ENCODE data around the gene ATG2A. TPM values are rescaled to one million over a fixed set of nuclear protein-coding genes. Genes with fewer than 3 reads are reported as not detected.

ATG2A gene
- total and polyA plus RNA-seq, 2 experiments from 2014 or later, result 13.3 to 36.2 TPM

DNA sequence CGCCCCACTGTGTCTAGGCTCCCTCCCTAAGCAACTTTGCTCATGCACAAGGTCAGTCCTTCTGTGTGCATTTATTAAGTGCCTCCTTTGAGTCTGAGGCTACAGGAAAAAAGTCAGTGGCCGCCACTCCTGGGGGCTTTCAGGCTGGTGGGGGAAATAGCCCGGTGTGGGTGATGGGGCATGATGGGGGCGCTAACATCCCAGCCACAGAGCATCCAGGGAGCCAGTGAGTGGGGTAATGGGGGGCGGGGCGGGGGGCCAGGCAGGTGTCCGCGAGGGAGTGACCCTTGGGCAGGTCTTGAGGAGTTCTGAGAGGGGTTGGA is 28.6 kb downstream of the ATG2A start:
- Histone ChIP-seq H3K27me3 (no peaks in the 10 kb centered on the region), H3K9me3 (ENCODE audit: low read depth) (no peaks in the 10 kb centered on the region), H3K27ac (no peak overlapping the region), H3K4me3 (no peak overlapping the region), H3K36me3 (no peaks in the 10 kb centered on the region), H3K4me1 (ENCODE audit: low read depth) (peaks cover 27% of the 10 kb centered on the region)
- TF ChIP-seq, protein P1, sequence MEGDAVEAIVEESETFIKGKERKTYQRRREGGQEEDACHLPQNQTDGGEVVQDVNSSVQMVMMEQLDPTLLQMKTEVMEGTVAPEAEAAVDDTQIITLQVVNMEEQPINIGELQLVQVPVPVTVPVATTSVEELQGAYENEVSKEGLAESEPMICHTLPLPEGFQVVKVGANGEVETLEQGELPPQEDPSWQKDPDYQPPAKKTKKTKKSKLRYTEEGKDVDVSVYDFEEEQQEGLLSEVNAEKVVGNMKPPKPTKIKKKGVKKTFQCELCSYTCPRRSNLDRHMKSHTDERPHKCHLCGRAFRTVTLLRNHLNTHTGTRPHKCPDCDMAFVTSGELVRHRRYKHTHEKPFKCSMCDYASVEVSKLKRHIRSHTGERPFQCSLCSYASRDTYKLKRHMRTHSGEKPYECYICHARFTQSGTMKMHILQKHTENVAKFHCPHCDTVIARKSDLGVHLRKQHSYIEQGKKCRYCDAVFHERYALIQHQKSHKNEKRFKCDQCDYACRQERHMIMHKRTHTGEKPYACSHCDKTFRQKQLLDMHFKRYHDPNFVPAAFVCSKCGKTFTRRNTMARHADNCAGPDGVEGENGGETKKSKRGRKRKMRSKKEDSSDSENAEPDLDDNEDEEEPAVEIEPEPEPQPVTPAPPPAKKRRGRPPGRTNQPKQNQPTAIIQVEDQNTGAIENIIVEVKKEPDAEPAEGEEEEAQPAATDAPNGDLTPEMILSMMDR (IDR thresholded peaks at IDR 0.05; ENCODE audit: low read depth, low read length), result no peak
- no peak for DNase-seq (ENCODE audit: low read depth in 1 of 2, low spot score in 1 of 2)

DNA sequence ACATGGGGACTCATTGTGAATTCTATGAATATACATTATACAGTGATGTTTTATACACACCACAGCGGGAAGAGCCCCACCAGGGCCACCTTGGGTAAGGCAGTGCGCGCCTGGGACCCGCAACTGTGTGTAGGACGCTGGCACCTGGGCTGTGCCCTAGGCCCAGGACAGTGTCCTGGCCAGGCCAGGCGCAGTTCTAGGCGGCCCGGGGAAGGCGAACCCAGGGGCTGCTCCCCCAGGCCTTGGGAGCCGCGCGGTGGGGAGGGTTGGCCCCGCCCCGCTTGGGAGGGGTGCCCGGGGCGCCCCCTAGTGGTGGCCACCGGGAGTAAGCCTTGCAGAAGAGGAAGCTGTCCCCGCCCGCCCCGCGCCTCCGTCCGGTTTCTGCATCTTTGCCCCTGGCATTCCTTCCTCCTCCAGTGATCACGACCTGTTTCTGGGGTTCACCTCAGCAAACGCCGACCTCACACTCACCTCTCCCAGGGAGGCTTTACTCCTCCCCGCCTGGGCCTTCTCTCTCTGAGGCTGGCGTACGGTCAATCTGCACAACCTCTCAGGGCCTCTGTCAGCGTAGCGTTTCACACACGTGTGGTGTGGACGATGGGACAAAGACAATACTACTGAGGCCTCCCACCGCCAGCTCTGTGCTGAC is 29.1 kb downstream of the ATG2A start:
- peak; percentile 69 to 81 for DNase-seq (ENCODE audit: low read depth in 1 of 2, low spot score in 1 of 2)
- Histone ChIP-seq H3K27ac (no peak overlapping the region), H3K9me3 (ENCODE audit: low read depth) (no peaks in the 10 kb centered on the region), H3K27me3 (no peaks in the 10 kb centered on the region), H3K4me1 (ENCODE audit: low read depth) (peaks cover 27% of the 10 kb centered on the region), H3K36me3 (no peaks in the 10 kb centered on the region), H3K4me3 (no peak overlapping the region)
- TF ChIP-seq, protein P1 (IDR thresholded peaks at IDR 0.05; ENCODE audit: low read depth, low read length), result peak; percentile 91

DNA sequence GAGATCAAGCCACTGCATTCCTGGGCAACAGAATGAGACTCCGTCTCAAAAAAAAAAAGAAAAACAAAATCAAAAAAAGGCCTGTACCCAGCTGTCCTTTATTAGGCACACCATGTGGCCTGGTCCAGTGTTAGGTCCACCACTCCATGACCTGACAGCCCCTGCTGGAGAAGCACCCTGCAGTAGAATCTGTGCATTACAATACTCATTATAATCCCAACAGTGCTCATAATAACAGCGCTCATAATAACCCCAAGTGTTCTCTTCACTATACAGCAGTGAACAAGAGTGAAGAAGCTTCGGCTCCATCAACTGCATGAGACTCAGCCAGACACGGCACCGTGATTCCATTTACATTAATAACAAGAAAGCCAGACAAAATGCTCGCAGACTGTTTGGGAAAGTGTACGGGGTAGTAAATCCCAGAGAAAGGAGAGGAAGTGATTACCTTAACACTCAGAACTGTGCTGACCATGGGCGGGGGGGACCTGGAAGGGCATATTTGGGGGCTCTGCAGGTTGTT is 29.7 kb downstream of the ATG2A start:
- H3K27ac ChIP-seq, result no peak overlapping the region
- no peaks in the 10 kb centered on the region for H3K9me3 ChIP-seq (ENCODE audit: low read depth)
- no peaks in the 10 kb centered on the region for H3K27me3 ChIP-seq
- TF ChIP-seq, protein P1 (IDR thresholded peaks at IDR 0.05; ENCODE audit: low read depth, low read length), result no peak
- no peak for DNase-seq (ENCODE audit: low read depth in 1 of 2, low spot score in 1 of 2)
- peaks cover 27% of the 10 kb centered on the region for H3K4me1 ChIP-seq (ENCODE audit: low read depth)
- H3K4me3 ChIP-seq, result no peak overlapping the region
- H3K36me3 ChIP-seq, result no peaks in the 10 kb centered on the region

DNA sequence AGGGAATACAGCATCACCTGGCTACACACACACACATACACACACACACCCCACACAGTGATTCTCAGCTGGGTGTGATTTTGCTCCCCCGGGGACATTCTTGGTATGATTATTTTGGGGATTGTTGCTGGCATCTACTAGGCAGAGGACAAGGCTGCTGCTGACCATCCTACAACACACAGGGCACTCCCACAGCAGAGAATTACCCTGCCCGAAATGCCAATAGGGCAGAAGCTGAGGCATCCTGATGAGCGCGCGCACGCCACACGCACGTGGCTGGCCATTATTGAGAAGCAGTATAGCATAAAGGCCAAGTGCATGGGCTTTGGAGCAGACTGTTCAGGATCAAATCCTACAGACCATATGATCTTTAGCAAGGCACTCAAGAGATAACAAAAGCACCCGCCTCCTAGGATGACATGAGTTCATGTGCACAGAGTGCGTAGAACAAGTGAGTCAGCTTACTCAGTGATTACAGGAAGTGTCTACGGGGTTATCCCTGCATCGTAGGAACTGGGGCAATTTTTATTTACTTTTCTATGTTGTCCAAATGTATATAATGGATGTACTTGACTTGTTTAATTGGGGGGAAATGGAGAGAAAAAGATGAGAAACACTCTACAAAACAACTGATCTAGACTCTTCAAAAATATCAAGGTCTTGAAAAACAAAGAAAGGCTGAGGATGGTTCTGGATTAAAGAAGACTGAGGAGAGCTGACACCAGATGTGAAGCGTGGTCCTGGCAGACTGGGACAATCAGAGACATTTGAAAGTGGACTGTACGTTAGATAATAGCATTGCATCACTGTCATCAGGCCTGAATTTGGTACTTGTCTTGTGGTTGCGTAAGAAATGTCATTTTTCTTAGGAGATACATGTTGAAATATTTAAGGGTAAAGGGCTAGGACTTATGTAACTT is 31.4 kb downstream of the ATG2A start:
- peak in 1 of 2 donors; percentile 91 for DNase-seq (ENCODE audit: low read depth in 1 of 2, low spot score in 1 of 2)
- TF ChIP-seq, protein P1 (IDR thresholded peaks at IDR 0.05; ENCODE audit: low read depth, low read length), result no peak
- Histone ChIP-seq H3K27ac (no peak overlapping the region), H3K27me3 (no peaks in the 10 kb centered on the region), H3K4me3 (no peak overlapping the region), H3K4me1 (ENCODE audit: low read depth) (peaks cover 28% of the 10 kb centered on the region), H3K36me3 (no peaks in the 10 kb centered on the region), H3K9me3 (ENCODE audit: low read depth) (no peaks in the 10 kb centered on the region)

DNA sequence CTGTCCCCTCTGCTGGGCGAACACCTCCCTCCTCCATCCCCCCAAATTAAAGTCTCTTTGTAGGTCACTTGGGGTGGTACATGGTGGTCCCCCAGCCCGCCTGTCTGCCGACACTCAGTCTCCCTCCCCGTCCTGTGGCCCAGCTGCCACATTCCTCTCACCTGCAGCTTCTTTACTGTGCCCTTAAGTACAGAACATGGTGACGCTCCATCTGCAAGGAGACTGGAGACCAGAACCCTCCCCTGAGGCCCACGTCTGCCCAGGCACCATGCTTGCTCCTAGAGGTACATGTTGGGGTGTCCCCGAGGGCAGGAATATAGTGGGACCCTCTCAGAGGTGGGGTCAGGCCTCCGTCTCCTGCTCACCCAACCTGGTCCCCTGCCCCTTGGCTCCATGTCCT is 33.0 kb downstream of the ATG2A start:
- no peak for DNase-seq (ENCODE audit: low read depth in 1 of 2, low spot score in 1 of 2)
- TF ChIP-seq, protein P1 (IDR thresholded peaks at IDR 0.05; ENCODE audit: low read depth, low read length), result no peak

More for the DNA sequence above, 33.0 kb downstream of the ATG2A start:
- Histone ChIP-seq H3K4me1 (ENCODE audit: low read depth) (peaks cover 30% of the 10 kb centered on the region), H3K36me3 (no peaks in the 10 kb centered on the region), H3K27me3 (no peaks in the 10 kb centered on the region), H3K4me3 (no peak overlapping the region), H3K9me3 (ENCODE audit: low read depth) (no peaks in the 10 kb centered on the region), H3K27ac (no peak overlapping the region)

All from cardiac muscle cell (in vitro differentiated cells and primary cell).